NCI-H1092 treated with DMSO at 0.1 percent for 48 hours (cell line): ENCODE results near the gene FAHD1.

ENCODE experiments used
- DNase-seq: peaks from one replicate; lab custom pipeline; 2025; lab: John Stamatoyannopoulos, UW

FAHD1 gene

GRCh38 chr16:1826691-1827573 lies at the start of gene FAHD1, which contains the start of gene HAGH:
Gene FAHD1, plus strand, starts transcription at chr16:1827206. Its CDS starts 33 bp downstream, at chr16:1827239.
Gene HAGH, minus strand, starts transcription at chr16:1826825. Its CDS starts 38 bp downstream, at chr16:1826787.
- peak; percentile 94 for DNase-seq

DNA sequence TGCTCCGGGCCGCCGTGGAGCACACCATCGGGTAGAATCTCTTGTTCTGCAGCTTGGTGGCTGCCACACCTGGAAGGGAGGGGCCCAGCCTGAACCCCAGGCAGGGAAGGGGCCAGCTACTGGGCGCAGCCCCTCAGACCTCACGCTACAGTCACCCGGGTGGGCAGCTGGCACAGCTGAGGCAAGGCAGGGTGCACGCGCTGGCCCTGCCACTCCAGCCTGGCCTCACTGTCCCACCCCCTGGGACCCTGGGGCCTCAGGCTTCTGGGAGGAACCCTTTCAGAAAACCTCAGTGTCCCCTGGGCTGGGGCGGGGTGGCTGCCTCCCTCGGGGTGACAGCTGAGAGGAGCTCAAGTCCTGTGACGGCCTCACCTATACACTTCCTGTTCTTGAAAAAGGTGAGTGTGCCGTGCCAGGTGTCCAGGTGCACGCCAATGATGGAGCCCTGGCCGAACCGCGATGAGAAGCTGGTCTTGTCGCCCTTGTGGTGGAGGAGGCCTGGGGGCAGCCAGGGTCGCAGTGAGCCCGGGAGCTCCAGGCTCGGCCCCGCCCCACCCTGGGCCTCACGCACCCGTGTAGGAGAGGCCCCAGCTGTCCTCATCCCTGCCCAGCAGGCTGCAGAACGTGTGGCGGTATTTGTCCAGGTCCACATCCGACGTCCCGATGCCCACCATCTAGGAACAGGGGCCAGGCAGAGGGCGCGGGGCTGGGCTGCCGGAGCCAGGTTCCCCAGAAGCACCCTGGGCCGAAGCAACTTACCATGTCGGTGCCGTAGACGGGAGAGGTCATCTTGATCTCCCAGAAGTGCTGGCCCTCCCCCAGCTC lies 49.4 kb upstream of the FAHD1 start:
- no peak for DNase-seq

DNA sequence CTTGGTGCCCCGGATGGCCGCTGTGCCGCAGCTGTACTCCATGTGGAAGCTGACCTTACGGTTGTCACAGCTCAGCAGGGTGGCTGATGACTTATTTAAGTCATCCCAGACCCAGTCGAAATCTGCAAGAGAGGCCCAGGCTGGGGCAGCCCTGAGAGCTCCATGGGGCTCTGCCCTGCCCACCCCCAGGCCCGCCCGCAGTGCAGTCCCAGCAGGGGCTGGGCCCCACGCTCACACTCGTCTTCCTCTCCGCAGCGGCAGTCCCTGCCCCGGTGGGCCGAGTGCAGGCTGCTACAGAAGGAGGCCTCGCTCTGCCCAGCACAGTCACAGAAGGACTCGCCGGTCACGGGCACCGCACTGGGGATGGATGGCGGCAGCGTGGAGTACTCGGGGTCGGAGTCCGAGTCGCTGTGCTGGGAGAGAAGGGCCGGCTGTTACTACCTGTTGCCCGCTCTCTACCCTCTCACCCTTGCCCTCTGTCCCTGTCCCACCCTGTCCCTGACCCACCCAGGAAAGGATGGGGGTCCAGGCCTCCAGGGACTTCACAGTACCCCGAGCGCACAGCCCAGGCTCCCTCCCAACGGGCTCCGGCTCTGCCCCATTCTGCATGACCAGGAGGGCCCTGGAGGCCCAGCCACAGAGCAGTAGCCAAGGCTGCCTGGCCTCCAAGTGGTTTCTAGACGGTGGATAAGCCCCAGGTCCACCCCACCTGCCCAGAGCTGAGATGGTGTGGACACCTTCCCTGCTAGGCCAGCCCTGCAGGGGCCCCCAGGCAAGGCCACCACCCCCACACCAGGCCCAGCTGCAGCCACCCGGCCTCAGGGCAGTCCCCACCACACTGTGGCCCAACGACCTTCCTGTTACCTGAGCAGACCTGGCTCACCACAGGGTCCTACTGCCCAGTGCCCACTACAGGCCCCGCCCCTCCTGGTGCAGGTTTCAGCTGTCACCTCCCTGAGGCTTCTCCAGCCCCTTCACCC lies 48.5 kb upstream of the FAHD1 start:
- DNase-seq, result no peak

DNA sequence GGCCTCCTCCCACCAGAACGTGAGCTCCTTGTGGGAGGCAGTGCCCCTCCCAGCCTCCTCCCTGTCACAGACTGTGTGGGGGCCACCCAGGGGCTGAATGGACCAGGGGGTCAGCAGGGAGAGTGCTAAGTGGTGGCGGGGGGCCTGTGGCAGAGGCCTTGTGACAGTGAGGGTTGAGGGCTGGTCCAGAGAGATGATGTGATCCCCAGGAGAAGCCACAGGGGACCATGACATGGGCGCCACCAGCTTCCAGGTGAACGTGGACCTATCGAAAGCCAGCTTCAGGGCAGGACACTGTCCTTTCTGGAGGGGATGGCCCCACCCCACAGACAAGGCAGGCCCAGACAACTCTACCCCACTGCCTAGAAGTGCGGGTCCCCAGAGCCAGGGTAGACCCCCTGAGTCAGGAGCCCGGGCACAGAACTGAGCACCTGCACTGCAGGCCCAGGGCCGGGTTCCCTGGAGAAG lies 47.7 kb upstream of the FAHD1 start:
- no peak for DNase-seq

GRCh38 chr16:1779741-1780676 lies 47.0 kb upstream of the FAHD1 start:
- no peak for DNase-seq

GRCh38 chr16:1780677-1781072 lies 46.3 kb upstream of the FAHD1 start:
- no peak for DNase-seq

DNA sequence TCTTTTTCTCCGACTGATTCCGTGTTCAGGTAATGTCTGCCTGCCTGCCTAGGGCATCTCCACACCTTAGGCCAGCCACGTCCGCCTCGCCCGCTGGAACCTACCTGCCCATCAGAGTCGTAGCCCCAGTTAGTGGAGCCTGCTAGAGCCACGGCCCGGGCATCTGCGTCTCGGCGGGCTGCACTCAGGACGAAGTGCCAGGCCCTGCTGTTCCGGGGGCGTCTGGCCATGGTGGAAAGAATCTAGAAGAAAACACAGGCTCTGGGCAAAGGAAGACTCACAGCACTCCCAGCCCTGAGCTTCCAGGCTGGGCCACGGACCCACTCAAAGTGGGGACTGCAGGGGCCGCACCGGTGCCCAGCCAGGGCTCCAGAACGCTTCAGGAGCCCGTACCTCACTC lies 45.8 kb upstream of the FAHD1 start:
- no peak for DNase-seq

GRCh38 chr16:1781758-1782407 lies 45.1 kb upstream of the FAHD1 start:
- peak; percentile 31 for DNase-seq

DNA sequence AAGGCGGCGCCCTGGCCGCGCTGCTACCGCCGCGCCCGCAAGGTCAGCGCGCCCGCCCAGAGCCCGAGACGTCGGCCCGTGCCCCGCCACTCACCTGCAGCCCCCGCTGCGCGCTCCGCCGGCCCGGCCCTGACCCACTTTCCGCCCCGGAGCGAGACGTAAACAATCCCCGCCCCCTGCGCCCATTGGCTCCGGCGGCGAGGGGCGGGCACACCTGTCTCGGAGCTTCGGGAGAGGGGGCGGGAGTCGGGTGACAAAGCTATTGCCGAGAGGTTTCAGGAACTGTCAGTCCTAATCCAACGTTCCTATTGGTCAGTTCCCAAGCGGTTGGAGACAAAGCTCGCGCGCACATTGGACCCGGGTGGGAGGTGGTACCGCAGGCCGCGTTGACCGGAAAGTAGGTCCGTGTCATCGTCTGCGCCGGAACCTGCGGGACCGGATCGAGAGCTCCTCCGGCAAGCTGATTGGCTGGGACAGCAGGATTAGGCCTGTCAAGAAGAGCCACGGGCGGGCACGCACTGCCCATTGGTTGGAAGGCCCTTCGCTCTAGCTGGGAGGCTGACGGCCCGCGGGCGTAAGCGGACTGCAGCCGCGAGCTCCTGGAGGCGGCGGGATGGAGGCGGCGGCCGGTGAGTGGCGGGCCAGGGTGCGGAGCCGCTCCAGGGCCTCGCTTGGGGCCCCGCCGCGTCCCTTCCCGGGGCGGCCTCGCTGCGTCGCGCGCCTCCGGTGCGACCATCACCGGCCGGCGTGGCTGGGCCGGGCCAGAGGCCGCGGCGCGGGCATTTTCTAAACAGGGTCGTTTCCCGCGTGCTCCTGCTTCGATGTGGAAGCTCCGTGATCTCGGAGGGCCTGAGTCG lies 44.4 kb upstream of the FAHD1 start, which contains the start of the genes NUBP2 and SPSB3:
NUBP2 (plus strand) TSS at position 553 of the 857 bp plus-strand sequence; CDS start at position 614, 61 bp downstream.
SPSB3 (minus strand) TSS at position 164 of the 857 bp plus-strand sequence. CDS start 1,088 bp downstream, outside the sequence.
- peak; percentile 99 for DNase-seq

DNA sequence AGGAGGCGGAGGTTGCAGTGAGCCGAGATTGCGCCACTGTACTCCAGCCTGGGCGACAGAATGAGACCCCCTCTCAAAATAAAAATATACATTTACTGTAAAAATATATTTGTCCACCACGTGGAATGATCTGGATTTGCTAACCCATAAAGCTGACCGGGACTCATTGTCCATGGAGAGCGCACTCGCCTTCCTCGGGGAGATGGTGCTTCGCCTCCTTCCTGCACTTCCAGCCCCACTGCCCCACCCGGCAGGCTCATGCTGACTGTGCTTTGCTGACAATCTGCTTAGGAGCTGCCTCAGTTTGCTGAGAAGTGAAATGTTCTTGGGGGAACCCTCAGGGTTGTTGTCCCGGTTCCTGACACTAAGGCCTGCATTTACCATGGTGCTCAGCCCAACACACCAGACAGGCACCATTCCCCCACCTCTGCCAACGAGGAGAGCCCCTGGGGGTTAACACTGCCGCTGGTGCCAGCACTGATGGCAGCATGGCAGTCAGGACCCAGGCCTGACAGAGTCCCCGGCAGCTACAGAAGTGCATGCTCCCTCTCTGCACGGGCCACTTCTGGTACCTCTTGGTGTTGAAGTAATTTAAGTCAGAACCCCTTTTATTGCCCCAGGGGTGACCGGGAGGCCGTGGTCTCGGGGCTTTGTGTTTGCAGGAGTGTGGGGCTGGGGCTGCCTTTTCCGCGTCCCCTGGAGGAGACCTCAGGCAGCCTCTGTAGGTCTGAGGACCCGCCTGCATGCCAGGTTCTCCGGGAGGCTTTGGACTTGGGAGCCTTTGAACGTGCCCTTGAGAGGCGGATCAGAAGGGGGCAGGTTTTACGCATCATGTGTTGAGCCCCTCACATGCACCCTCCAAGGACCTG lies 41.8 kb upstream of the FAHD1 start:
- no peak for DNase-seq

DNA sequence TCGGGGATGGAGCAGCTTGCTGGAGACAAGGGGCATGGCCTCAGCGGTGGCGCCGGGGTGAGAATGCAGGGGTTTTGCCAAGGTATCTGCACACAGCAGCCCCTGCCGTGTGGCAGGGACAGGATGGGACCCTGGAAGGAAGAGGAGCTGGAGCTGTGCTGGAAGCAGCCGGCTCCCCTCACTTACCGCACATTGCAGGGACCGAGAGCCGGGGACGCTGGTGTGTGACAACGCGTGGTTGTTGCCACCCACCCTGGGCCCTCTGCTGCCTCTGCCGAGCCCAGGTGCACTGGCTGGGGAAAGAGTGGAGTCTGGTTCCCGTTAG lies 41.2 kb upstream of the FAHD1 start:
- DNase-seq, result no peak

DNA sequence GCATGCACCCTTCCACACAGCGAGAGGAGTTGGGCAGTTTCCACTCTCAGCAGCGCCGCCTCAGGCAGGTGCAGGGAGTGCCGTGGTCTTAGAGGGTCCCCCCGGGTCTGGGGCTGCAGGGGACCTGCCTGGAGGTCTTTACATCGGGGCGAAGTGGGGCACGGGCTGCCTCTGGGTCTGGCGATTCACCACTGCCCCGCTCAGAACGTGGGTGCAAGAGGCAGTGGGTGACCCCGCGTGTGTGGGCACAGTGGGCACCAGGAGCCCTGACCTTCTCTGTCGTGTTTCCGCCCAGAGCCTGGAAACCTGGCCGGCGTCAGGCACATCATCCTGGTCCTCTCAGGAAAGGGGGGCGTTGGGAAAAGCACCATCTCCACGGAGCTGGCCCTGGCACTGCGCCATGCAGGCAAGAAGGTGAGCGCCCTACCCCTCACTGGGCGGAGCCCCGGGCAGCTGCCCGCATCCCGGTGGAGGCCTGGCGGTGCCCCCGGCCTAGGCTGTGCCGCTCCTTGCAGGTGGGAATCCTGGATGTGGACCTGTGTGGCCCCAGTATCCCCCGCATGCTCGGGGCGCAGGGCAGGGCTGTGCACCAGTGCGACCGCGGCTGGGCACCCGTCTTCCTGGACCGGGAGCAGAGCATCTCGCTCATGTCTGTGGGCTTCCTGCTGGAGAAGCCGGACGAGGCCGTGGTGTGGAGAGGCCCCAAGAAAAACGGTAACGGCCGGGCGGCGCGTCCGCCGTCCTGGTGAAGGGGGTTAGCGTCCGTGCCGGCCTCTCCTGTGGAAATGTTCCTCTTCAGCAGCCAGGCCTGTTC lies 40.6 kb upstream of the FAHD1 start:
- DNase-seq, result no peak

- no peak for DNase-seq
These were observed 40.0 kb upstream of the FAHD1 start for GRCh38 chr16:1787056-1787321.

DNA sequence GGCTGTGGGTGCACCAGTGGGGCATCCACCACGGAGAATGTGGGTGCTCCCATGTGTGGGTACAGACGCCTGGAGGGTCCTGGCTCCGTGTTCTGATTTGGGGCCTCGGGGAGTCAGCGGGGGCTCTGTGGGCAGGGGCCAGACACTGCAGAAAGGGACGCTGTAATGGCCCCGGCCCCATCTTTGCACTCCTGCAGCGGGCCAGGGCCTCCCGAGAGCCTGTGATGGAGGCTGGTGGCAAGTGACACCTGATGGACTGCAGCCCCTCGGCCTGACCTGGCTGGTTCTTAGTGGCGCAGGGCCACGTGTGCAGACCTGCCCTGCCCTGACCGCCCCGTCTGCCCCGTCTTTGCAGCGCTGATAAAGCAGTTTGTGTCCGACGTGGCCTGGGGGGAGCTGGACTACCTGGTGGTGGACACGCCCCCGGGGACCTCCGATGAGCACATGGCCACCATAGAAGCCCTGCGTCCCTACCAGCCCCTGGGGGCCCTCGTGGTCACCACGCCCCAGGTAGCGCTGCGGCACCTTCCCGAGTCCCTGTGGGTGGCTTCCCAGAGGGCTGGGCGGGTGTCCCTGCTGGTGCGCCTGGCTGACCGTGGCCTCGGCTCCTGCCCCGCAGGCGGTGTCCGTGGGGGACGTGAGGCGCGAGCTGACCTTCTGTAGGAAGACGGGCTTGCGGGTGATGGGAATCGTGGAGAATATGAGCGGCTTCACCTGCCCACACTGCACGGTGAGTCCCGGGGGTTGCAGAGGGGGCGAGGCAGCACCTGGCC lies 39.5 kb upstream of the FAHD1 start:
- DNase-seq, result no peak

DNA sequence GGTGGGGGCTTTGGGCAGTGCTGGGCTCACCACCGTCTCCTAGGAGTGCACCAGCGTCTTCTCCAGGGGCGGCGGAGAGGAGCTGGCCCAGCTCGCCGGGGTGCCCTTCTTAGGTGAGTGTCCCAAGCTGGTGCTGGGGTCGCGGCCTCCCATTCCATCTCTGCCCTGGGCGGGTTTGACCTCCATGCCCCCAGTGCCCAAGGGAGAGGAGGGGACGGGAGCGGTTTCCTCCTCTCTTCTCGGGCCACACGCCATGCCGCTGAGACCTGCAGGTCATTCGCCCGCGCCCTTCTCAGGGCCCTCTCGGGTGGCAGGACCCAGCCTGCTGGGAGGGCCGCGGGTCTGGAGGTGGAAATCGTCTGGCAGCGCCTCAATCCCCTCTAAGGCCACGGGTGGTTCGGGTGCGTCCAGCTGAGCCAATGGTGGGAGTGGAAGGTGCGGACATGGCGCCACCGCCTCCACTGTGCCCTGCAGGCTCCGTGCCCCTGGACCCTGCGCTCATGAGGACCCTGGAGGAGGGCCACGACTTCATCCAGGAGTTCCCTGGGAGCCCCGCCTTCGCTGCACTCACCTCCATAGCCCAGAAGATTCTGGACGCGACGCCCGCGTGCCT lies 38.8 kb upstream of the FAHD1 start:
- no peak for DNase-seq

DNA sequence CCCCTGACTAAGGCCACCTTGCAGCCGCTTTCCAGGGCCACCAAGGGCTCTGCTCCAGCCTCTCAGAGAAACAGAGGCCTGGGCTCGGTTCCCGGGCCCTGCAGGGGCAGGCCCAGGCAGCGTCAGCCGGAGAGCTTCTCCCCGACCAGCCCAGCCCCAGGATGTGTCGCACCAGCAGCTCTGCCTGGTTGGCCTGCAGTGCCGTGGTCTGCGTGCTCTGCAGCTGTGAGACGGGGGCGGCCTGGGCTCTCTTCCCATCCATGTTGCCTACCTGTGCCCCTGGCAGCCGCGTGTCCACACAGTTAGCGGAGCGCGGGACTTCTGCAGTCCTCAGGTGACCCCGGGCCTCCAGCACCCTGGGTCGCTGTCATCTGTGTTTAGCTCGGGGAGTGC lies 38.3 kb upstream of the FAHD1 start:
- DNase-seq, result no peak
